K562 (cell line): Measurements from ENCODE around the gene TCF4. TPM values are rescaled to one million over a fixed set of nuclear protein-coding genes. Genes with fewer than 3 reads are reported as not detected.

ENCODE experiments used
- ATAC-seq: fragments of 200-7000 bp; cut with Tn5 transposase; 3 replicates; pipeline ENCODE4 v1.9.1; 2020; ENCODE audit warnings: moderate library complexity
- BruUV-seq: library from RNA; stranded (reverse); fragments of 400-500 nt; replicated peaks from 2 replicates; lab custom pipeline; 2021; lab: Mats Ljungman, UMichigan
- CTCF ChIA-PET: fragments of 300-600 bp; formaldehyde crosslinking; extraction: SDS; loops from one replicate; lab custom pipeline; 2021; ENCODE audit warnings: low intra/inter-chr PET ratio; lab: Yijun Ruan, JAX
- POLR2A ChIA-PET: fragments of 300-600, 350-650 bp; sonication (Branson Sonifier 250); formaldehyde crosslinking; extraction: SDS; loops from one replicate; lab custom pipeline; 2021; ENCODE audit warnings: antibody characterized with exemption, inconsistent platforms; lab: Yijun Ruan, JAX
- DNase-seq, 4 experiments: peaks; one replicate each; pipeline versions ENCODE4 v3.0.0 to v3.0.0-alpha.2; 2011 to 2018; ENCODE audit warnings: low spot score in 3 of 4, mixed read lengths in 3 of 4; ENCODE audit errors: extremely low read depth in 1 of 4
- FAIRE-seq: peaks from 2 replicates; lab custom pipeline; 2011; peaks lifted over from hg19 to GRCh38; lab: Jason Lieb, UNC
- H2AFZ ChIP-seq: 2 replicates; pipeline ENCODE4 v1.6.0; 2011; ENCODE audit warnings: low read depth, low read length, control low read depth, inconsistent platforms
- H3K27ac ChIP-seq: fragments of 200-600 bp; 3 replicates; pipeline ENCODE4 v1.8.0; 2011; ENCODE audit warnings: low read depth, mild to moderate bottlenecking, control low read depth, inconsistent platforms, low read length, moderate library complexity, mixed read lengths; ENCODE audit errors: extremely low read depth
- H3K27me3 ChIP-seq, 2 experiments: fragments of 300-600 bp in 1 of 2; 2 replicates in 1 of 2; 3 replicates in 1 of 2; pipeline versions ENCODE4 v1.6.0 to v1.8.0; 2011; ENCODE audit warnings: inconsistent platforms in 2 of 2, low read length in 2 of 2, mild to moderate bottlenecking in 1 of 2, mixed read lengths in 1 of 2, moderate library complexity in 1 of 2; ENCODE audit not compliant: control insufficient read depth in 2 of 2, insufficient read depth in 2 of 2
- H3K36me3 ChIP-seq: fragments of 300-600 bp; 3 replicates; pipeline ENCODE4 v1.8.0; 2011; ENCODE audit warnings: mild to moderate bottlenecking, low read length, inconsistent platforms; ENCODE audit not compliant: control insufficient read depth, insufficient read depth
- H3K4me1 ChIP-seq, 2 experiments: fragments of 200-600 bp in 1 of 2; replicated peaks in 1 of 2; 2 replicates in 1 of 2; 3 replicates in 1 of 2; pipeline versions ENCODE4 v1.5.1 to v1.8.0; 2011; ENCODE audit warnings: inconsistent platforms in 2 of 2, low read length in 2 of 2, mild to moderate bottlenecking in 1 of 2, mixed read lengths in 1 of 2, moderate library complexity in 1 of 2; ENCODE audit not compliant: control insufficient read depth in 2 of 2, insufficient read depth in 2 of 2
- H3K4me2 ChIP-seq: 2 replicates; pipeline ENCODE4 v1.6.1; 2011; ENCODE audit warnings: low read length, control low read depth, inconsistent platforms, mixed read lengths; ENCODE audit not compliant: insufficient read depth
- H3K4me3 ChIP-seq: fragments of 200-600 bp; sonication (generic), shearing (Covaris generic); 2 replicates; pipeline ENCODE4 v1.5.1; 2016; ENCODE audit warnings: control low read depth, inconsistent platforms
- H3K79me2 ChIP-seq: fragments of 200-600 bp; 3 replicates; pipeline ENCODE4 v1.8.0; 2011; ENCODE audit warnings: low read length, inconsistent platforms; ENCODE audit not compliant: control insufficient read depth, insufficient read depth
- H3K9ac ChIP-seq, 2 experiments: 2 replicates each; pipeline versions ENCODE4 v1.6.0 to v1.6.1; 2011; ENCODE audit warnings: low read depth in 2 of 2, low read length in 2 of 2, control low read depth in 1 of 2, inconsistent platforms in 1 of 2, mild to moderate bottlenecking in 1 of 2, mixed read lengths in 1 of 2; ENCODE audit not compliant: insufficient read depth in 1 of 2
- H3K9me1 ChIP-seq: one replicate; pipeline ENCODE4 v1.6.0; 2011; ENCODE audit warnings: inconsistent platforms, mild to moderate bottlenecking, low read length, moderate library complexity; ENCODE audit not compliant: control insufficient read depth, insufficient read depth
- H3K9me3 ChIP-seq: replicated peaks from 2 replicates; pipeline ENCODE4 v1.5.1; 2011; ENCODE audit warnings: low read depth, low read length, inconsistent platforms; ENCODE audit not compliant: control insufficient read depth, insufficient read depth
- H4K20me1 ChIP-seq: replicated peaks from 2 replicates; pipeline ENCODE4 v1.6.1; 2011; ENCODE audit warnings: low read length, inconsistent platforms, mixed read lengths; ENCODE audit not compliant: control insufficient read depth, insufficient read depth
- BRD9 ChIP-seq: fragments of 450-650 bp; IDR thresholded peaks from 2 replicates; pipeline ENCODE4 v1.6.1; 2018; ENCODE audit warnings: low read depth; ENCODE audit not compliant: partially characterized antibody
- CEBPG ChIP-seq, 3 experiments: fragments of 200-800 bp in 1 of 3; sonication (Bioruptor generic) in 1 of 3; sonication (generic) in 1 of 3; formaldehyde crosslinking in 1 of 3; IDR thresholded peaks in 2 of 3; conservative IDR thresholded peaks in 1 of 3; 2 replicates each; pipeline versions ENCODE4 v1.6.1 to v1.8.0; 2016 to 2022; ENCODE audit warnings: missing compliant biosample characterization in 2 of 3, missing genetic modification characterization in 2 of 3, mild to moderate bottlenecking in 1 of 3, missing genetic modification reagents in 1 of 3
- EZH2 ChIP-seq: IDR thresholded peaks from 2 replicates; pipeline ENCODE4 v1.6.1; 2012; ENCODE audit warnings: low read depth, mild to moderate bottlenecking, inconsistent platforms, low read length, borderline replicate concordance
- HNRNPLL ChIP-seq: fragments of 200-400 bp; formaldehyde crosslinking; IDR thresholded peaks from 2 replicates; pipeline ENCODE4 v1.6.1; 2017; ENCODE audit warnings: low read length, low read depth, mild to moderate bottlenecking; ENCODE audit not compliant: poor library complexity, severe bottlenecking
- RBFOX2 ChIP-seq: fragments of 200-400 bp; formaldehyde crosslinking; IDR thresholded peaks from 2 replicates; pipeline ENCODE4 v1.6.1; 2017; ENCODE audit warnings: low read depth, mild to moderate bottlenecking, low read length, moderate library complexity
- RBM22 ChIP-seq: fragments of 200-400 bp; formaldehyde crosslinking; IDR thresholded peaks from 2 replicates; pipeline ENCODE4 v1.6.1; 2018; ENCODE audit warnings: low read length, low read depth; ENCODE audit not compliant: poor library complexity, severe bottlenecking
- ZFP30 ChIP-seq: fragments of 250-450 bp; sonication (Bioruptor Pico); IDR thresholded peaks from 2 replicates; pipeline ENCODE4 v1.8.0; 2022; ENCODE audit warnings: moderate library complexity, mild to moderate bottlenecking, inconsistent platforms, borderline replicate concordance
- ZNF408 ChIP-seq: fragments of 250-450 bp; sonication (Bioruptor Pico); IDR thresholded peaks from 2 replicates; pipeline ENCODE4 v1.4.0; 2020; ENCODE audit warnings: low read depth, mild to moderate bottlenecking, moderate library complexity
- ZNF830 ChIP-seq: fragments of 250-450 bp; sonication (Bioruptor Pico); IDR thresholded peaks from 2 replicates; pipeline ENCODE4 v1.5.0; 2021; ENCODE audit warnings: mild to moderate bottlenecking
- WGBS: fragments of 100-300 bp; shearing (Covaris generic); methylation state at CpG from one replicate; pipeline ENCODE4 v1.1.6; 2016; ENCODE audit warnings: low coverage, mixed read lengths; ENCODE audit not compliant: insufficient coverage; ENCODE audit errors: missing lambda C conversion rate; 5-methylcytosine and 5-hydroxymethylcytosine counted together
- in situ Hi-C: fragments of 300-500 bp; cut with MboI; formaldehyde crosslinking; loops from 4 replicates; pipeline ENCODE4 v1.15.0; 2018; ENCODE audit warnings: inconsistent platforms, mixed read lengths
- intact Hi-C: fragments of 100-400 bp; cut with micrococcal nuclease; formaldehyde crosslinking; loops from 2 replicates; pipeline ENCODE4 v1.14.2; 2022
- polyA plus RNA-seq, 8 experiments: library from polyadenylated mRNA; depleted of rRNA in 4 of 8; stranded (reverse) in 5 of 8; unstranded in 3 of 8; fragments of >200 nt; fragmentation: Nextera tagmentation in 2 of 8; fragmentation: Illumina TruSeq in 1 of 8; extraction: Ambion mirVana in 2 of 8; extraction: Trizol in 1 of 8; gene quantifications; 2 replicates each; pipeline versions ENCODE4 v1.2.1 to v1.2.3, GENCODE V29; 2011 to 2014; ENCODE audit warnings: inconsistent platforms in 1 of 8, missing spikeins in 1 of 8
- total RNA-seq, 7 experiments: library from RNA; depleted of rRNA in 6 of 7; stranded (reverse); fragments of >200 nt in 6 of 7; fragmentation: Illumina TruSeq in 2 of 7; extraction: Trizol in 2 of 7; gene quantifications; 2 replicates each; pipeline versions ENCODE4 v1.2.1 to v1.2.3, GENCODE V29; 2011 to 2021; ENCODE audit warnings: low replicate concordance in 1 of 7

TCF4 gene
- total and polyA plus RNA-seq, 9 of the 15 experiments (the other 6 are each of a cell fraction or from before 2014, with no cell fraction given), result 4.8 to 24.7 (median 15.2) TPM

GRCh38 chr18:55249550-55249949, 338.4 kb downstream of the TCF4 start:
- Histone ChIP-seq H3K9me1 (no peaks in the 10 kb centered on the region), H3K36me3 (no peaks in the 10 kb centered on the region; the same call in 2 of the 3 replicates), H3K4me3 (no peak overlapping the region), H3K4me2 (no peak overlapping the region), H3K27me3 (no peaks in the 10 kb centered on the region), H3K9ac (no peak overlapping the region), H3K27ac (no peak overlapping the region), H3K4me1 (peaks cover 4 to 14% of the 10 kb centered on the region in 2 experiments; a peak in 3 of 5 replicates), H4K20me1 (no peaks in the 10 kb centered on the region), H3K9me3 (no peaks in the 10 kb centered on the region), H3K79me2 (no peaks in the 10 kb centered on the region), H2AFZ (no peak overlapping the region)
- DNase-seq, result no peak
- TF ChIP-seq CEBPG (CRISPR knock-in tag; IDR thresholded peaks at IDR 0.05), result no peak
- TF ChIP-seq CEBPG (tag; conservative IDR thresholded peaks at IDR 0.05 in 1 of 2, IDR thresholded peaks at IDR 0.05 in 1 of 2), result no peak
- TF ChIP-seq HNRNPLL, result no peak
- TF ChIP-seq RBFOX2, result no peak
- no peak for TF ChIP-seq ZNF408
- no peak for TF ChIP-seq EZH2
- no peak for TF ChIP-seq RBM22
- no peak for TF ChIP-seq BRD9
- no peak for TF ChIP-seq ZNF830 (CRISPR knock-in tag)
- no peak for TF ChIP-seq ZFP30 (CRISPR knock-in tag)
- no peak for FAIRE-seq
- ATAC-seq, result no peak
- WGBS, result 86% methylated on average over 6 of the region's 6 CpGs
- no TSS peak for BruUV-seq
- intact Hi-C loops (no loop called here), in situ Hi-C loops (loop anchor here (25.0 kb wide), 2 partner anchors 538 to 1313 kb away; no protein-coding TSS in a partner anchor)
- ChIA-PET POLR2A (no interaction called here), CTCF (no interaction called here)
